ENCODE data around the gene MRPL44. TPM values are rescaled to one million over a fixed set of nuclear protein-coding genes. Genes with fewer than 3 reads are reported as not detected.

The MRPL44 gene
- total and polyA plus RNA-seq, 2 of the 8 experiments (the other 6 are each of a cell fraction or from before 2014, with no cell fraction given): 32.0 to 53.2 TPM

- TF ChIP-seq CHD7 (IDR thresholded peaks at IDR 0.05; ENCODE audit: insufficient replicate concordance, low read length) (no peak), SP2 (IDR thresholded peaks at IDR 0.05; ENCODE audit: low read length) (no peak), SUZ12 (IDR thresholded peaks at IDR 0.05; ENCODE audit: low read length) (no peak), MAX (IDR thresholded peaks at IDR 0.05) (no peak), POLR2AphosphoS5 (IDR thresholded peaks at IDR 0.05; ENCODE audit: low read depth, low read length) (no peak), RBBP5 (IDR thresholded peaks at IDR 0.05; ENCODE audit: borderline replicate concordance, low read depth, low read length) (no peak), POLR2A (IDR thresholded peaks at IDR 0.05; ENCODE audit: control extremely low read depth in 1 of 2, low read depth in 2 of 2, low read length in 2 of 2) (no peak), GABPA (IDR thresholded peaks at IDR 0.05; ENCODE audit: borderline replicate concordance, insufficient read depth, low read length) (no peak), ATF3 (IDR thresholded peaks at IDR 0.05; ENCODE audit: insufficient read depth, low read depth, low read length) (no peak), SRF (IDR thresholded peaks at IDR 0.05; ENCODE audit: low read depth, low read length) (no peak), KDM1A (IDR thresholded peaks at IDR 0.05; ENCODE audit: borderline replicate concordance, low read length) (no peak), TEAD4 (IDR thresholded peaks at IDR 0.05; ENCODE audit: low read depth, low read length) (no peak)
These were observed 39.1 kb downstream of the MRPL44 start (continued) for GRCh38 chr2:223996391-223996790.

All from H1 (cell line).